ENCODE data around the gene MARCHF9. TPM values are rescaled to one million over a fixed set of nuclear protein-coding genes. Genes with fewer than 3 reads are reported as not detected.

The MARCHF9 gene
- total RNA-seq, 1 donor from 2014 or later: 21.2 TPM

DNA sequence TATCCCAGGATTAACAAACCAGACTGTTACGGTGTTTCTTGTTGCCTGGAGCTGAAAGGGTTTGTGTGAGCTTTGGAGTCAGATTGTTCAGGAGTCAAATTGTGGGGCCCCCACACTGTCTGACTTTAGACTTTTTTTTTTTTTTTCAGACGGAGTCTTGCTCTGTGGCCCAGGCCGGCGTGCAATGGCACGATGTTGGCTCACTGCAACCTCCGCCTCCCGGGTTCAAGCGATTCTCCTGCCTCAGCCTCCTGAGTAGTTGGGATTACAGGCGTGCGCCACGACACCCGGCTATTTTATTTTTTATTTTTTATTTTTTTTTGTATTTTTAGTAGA is 28.5 kb downstream of the MARCHF9 start:
- Histone ChIP-seq H3K36me3 (peaks cover 39% of the 10 kb centered on the region), H3K4me1 (peaks cover 18% of the 10 kb centered on the region), H3K4me3 (peak overlapping the region; percentile 95), H3K9me3 (no peaks in the 10 kb centered on the region), H3K27ac (peak overlapping the region; percentile 74), H3K27me3 (no peaks in the 10 kb centered on the region)
- TF ChIP-seq, protein P1, sequence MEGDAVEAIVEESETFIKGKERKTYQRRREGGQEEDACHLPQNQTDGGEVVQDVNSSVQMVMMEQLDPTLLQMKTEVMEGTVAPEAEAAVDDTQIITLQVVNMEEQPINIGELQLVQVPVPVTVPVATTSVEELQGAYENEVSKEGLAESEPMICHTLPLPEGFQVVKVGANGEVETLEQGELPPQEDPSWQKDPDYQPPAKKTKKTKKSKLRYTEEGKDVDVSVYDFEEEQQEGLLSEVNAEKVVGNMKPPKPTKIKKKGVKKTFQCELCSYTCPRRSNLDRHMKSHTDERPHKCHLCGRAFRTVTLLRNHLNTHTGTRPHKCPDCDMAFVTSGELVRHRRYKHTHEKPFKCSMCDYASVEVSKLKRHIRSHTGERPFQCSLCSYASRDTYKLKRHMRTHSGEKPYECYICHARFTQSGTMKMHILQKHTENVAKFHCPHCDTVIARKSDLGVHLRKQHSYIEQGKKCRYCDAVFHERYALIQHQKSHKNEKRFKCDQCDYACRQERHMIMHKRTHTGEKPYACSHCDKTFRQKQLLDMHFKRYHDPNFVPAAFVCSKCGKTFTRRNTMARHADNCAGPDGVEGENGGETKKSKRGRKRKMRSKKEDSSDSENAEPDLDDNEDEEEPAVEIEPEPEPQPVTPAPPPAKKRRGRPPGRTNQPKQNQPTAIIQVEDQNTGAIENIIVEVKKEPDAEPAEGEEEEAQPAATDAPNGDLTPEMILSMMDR (IDR thresholded peaks at IDR 0.05): no peak
- DNase-seq (no peak), ATAC-seq (no peak)
- intact Hi-C loops (cut with DNase I): no loop called here

DNA sequence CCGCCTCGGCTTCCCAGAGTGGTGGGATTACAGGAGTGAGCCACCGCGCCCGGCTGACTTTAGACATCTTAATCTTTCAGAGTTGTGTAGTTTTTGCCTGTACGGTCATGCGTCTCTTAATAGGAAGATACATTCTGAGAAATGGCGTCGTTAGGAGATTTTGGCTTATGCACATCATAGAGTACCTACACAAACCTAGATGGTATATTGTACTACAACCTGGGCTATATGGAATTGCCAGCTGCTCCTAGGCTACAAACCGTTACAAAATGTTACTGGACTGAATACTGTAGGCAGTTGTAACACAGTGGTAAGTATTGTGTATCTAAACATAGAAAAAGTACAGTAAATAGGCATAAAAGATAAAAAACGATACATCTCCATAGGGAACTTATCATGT is 29.0 kb downstream of the MARCHF9 start:
- intact Hi-C loops (cut with DNase I): no loop called here
- peak overlapping the region; percentile 95 for H3K4me3 ChIP-seq

DNA sequence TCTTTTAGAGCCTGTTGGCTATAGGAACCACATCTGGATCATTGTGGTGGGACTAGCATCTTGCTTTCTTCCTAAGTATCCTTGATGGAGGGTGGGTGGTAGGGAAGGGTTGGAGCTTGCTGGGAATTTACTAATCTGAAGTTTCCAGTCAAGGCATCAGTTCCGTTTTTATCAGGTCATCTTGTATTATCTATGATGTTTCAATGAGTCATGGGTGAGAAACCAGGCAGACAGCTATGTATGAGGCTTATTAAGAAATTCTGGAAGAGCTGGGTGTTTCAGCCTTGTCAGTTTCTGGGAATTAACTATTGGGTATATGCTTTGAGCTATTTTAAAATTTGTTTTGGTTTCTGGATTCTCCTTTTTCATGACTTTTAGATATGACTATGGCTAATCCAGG is 39.0 kb downstream of the MARCHF9 start:
- no peaks in the 10 kb centered on the region for H3K27me3 ChIP-seq
- no peak overlapping the region for H3K4me3 ChIP-seq
- peaks cover 79% of the 10 kb centered on the region for H3K36me3 ChIP-seq
- no peaks in the 10 kb centered on the region for H3K9me3 ChIP-seq
- peaks cover 6% of the 10 kb centered on the region for H3K4me1 ChIP-seq
- ATAC-seq: no peak
- no peak for DNase-seq
- intact Hi-C loops (cut with DNase I): no loop called here
- H3K27ac ChIP-seq: no peak overlapping the region
- TF ChIP-seq, protein P1 (IDR thresholded peaks at IDR 0.05): no peak

More for the DNA sequence above, 29.0 kb downstream of the MARCHF9 start:
- ATAC-seq (no peak), DNase-seq (no peak)
- Histone ChIP-seq H3K27me3 (no peaks in the 10 kb centered on the region), H3K36me3 (peaks cover 42% of the 10 kb centered on the region), H3K27ac (no peak overlapping the region), H3K9me3 (no peaks in the 10 kb centered on the region), H3K4me1 (peaks cover 18% of the 10 kb centered on the region)
- TF ChIP-seq, protein P1 (IDR thresholded peaks at IDR 0.05): no peak

DNA sequence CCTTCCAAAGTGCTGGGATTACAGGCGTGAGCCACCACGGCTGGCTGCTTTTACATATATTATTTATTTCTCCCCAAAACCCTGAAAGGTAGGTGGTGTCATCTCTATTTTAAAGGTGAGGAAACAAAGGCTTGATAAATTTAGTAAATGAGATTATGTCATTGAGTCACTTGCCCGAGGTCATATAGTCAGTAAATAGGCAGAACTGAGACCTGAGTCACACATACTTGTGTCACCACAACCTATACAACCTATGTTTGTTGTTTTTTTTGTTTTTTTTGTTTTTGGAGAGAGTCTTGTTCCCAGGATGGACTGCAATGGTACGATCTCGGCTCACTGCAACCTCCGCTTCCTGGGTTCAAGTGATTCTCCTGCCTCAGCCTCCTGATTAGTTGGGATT is 40.5 kb downstream of the MARCHF9 start:
- intact Hi-C loops (cut with DNase I): no loop called here

DNA sequence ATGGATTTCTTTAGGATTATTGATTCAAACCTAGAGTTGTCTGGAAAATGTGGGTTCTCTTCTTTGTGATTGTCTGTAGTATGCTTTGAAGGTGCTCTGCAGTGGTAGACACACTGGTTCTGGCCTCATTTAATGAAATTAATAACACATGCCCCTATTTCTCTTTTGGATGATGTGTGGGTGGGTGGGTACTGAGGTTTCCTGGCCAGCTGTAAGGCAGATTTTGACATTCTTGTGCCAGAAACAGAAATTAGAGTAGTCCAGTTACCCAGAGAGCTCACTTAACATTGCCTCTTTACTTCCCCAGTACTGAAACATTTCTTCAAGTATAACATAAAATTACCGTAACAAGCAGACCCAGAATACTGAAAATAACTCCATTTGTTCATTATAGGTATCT is 42.1 kb downstream of the MARCHF9 start:
- peaks cover 86% of the 10 kb centered on the region for H3K36me3 ChIP-seq
- H3K4me1 ChIP-seq: peaks cover 6% of the 10 kb centered on the region
- no peak for DNase-seq
- intact Hi-C loops (cut with DNase I): no loop called here
- H3K9me3 ChIP-seq: no peaks in the 10 kb centered on the region
- no peaks in the 10 kb centered on the region for H3K27me3 ChIP-seq
- H3K4me3 ChIP-seq: no peak overlapping the region
- TF ChIP-seq, protein P1 (IDR thresholded peaks at IDR 0.05): no peak
- H3K27ac ChIP-seq: no peak overlapping the region
- ATAC-seq: no peak

More for the DNA sequence above, 40.5 kb downstream of the MARCHF9 start:
- Histone ChIP-seq H3K36me3 (peaks cover 79% of the 10 kb centered on the region), H3K27ac (no peak overlapping the region), H3K4me1 (peaks cover 6% of the 10 kb centered on the region), H3K27me3 (no peaks in the 10 kb centered on the region), H3K4me3 (no peak overlapping the region), H3K9me3 (no peaks in the 10 kb centered on the region)
- ATAC-seq: no peak
- TF ChIP-seq, protein P1 (IDR thresholded peaks at IDR 0.05): no peak
- no peak for DNase-seq

DNA sequence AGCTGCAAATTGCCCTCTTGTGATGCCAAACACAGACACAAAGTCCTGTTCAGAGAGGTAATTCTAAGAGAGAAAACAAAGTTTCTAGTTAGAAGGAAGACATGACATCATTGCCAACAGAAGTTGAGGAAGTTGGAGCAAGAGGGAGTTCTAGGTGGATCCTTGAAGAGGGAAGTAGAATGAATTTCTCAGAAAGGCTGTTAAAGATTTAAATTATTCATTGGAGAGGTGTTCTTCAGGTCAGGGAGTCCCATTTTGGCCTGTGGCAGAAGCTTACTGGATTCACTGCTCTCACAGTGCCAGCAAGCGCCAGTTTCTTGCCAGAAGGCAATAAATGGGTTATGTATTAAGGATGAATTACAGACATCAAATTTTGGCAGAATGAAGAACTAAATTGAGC is 43.0 kb downstream of the MARCHF9 start:
- Histone ChIP-seq H3K9me3 (no peaks in the 10 kb centered on the region), H3K36me3 (peaks cover 86% of the 10 kb centered on the region), H3K4me1 (peaks cover 6% of the 10 kb centered on the region), H3K27me3 (no peaks in the 10 kb centered on the region), H3K27ac (peak overlapping the region; percentile 13), H3K4me3 (no peak overlapping the region)
- TF ChIP-seq, protein P1 (IDR thresholded peaks at IDR 0.05): no peak
- intact Hi-C loops (cut with DNase I): no loop called here
- DNase-seq (no peak), ATAC-seq (peak; percentile 58)

All from upper lobe of right lung (tissue), 1 donor.